GM21423 (cell line): ENCODE results near the gene PRKCQ.
"Not testable (repeated sequence)": the region's sequence is repeated elsewhere in the genome, so short reads cannot be mapped to it uniquely, and the experiment has no call there.

Source experiments
- ATAC-seq: cut with Tn5 transposase; IDR thresholded peaks from one replicate; pipeline ENCODE4 v1.9.1; 2021; ENCODE audit warnings: mild to moderate bottlenecking, moderate library complexity; ENCODE audit not compliant: unreplicated experiment

PRKCQ gene

GRCh38 chr10:6390213-6390845 lies 189.7 kb downstream of the PRKCQ start:
- no peak for ATAC-seq

- no peak for ATAC-seq
Observed at GRCh38 chr10:6388261-6388893, 191.7 kb downstream of the PRKCQ start.

- no peak for ATAC-seq
Observed at GRCh38 chr10:6386960-6387359, 193.1 kb downstream of the PRKCQ start.

- no peak for ATAC-seq
Observed at GRCh38 chr10:6386346-6386745, 193.7 kb downstream of the PRKCQ start.

- no peak for ATAC-seq
Observed at GRCh38 chr10:6385665-6386064, 194.4 kb downstream of the PRKCQ start.

- ATAC-seq, result no peak
Observed at GRCh38 chr10:6384847-6385246, 195.2 kb downstream of the PRKCQ start.

GRCh38 chr10:6384031-6384430 lies 196.0 kb downstream of the PRKCQ start:
- ATAC-seq, result no peak

GRCh38 chr10:6383096-6383812 lies 196.8 kb downstream of the PRKCQ start:
- no peak for ATAC-seq

- peak; percentile 78 for ATAC-seq
Observed at GRCh38 chr10:6382081-6382480, 198.0 kb downstream of the PRKCQ start.

- not testable (repeated sequence) for ATAC-seq
Observed at GRCh38 chr10:6380478-6380877, 199.6 kb downstream of the PRKCQ start.

GRCh38 chr10:6379015-6379776 lies 200.9 kb downstream of the PRKCQ start:
- no peak for ATAC-seq
